GM12878 (cell line): ENCODE measurements around the gene CARHSP1. TPM values are rescaled to one million over a fixed set of nuclear protein-coding genes. Genes with fewer than 3 reads are reported as not detected.

Experiments used
- ATAC-seq: fragments of 200-7000 bp; cut with Tn5 transposase; 3 replicates; pipeline ENCODE4 v1.9.1; 2020; ENCODE audit warnings: mild to moderate bottlenecking, moderate library complexity
- BruUV-seq: library from RNA; stranded (reverse); fragments of 400-500 nt; replicated peaks from 2 replicates; lab custom pipeline; 2021; lab: Mats Ljungman, UMichigan
- CTCF ChIA-PET: fragments of 300-600 bp; sonication (Branson Sonifier 250); formaldehyde crosslinking; extraction: SDS; loops from one replicate; lab custom pipeline; 2021; ENCODE audit warnings: inconsistent platforms; lab: Yijun Ruan, JAX
- POLR2A ChIA-PET: fragments of 350-600 bp; formaldehyde crosslinking; extraction: SDS; loops from one replicate; lab custom pipeline; 2021; ENCODE audit warnings: inconsistent platforms; lab: Charles Lee
- RAD21 ChIA-PET: fragments of 300-600 bp; sonication (Branson Sonifier 250); formaldehyde crosslinking; loops from one replicate; lab custom pipeline; 2023; ENCODE audit warnings: antibody characterized with exemption; ENCODE audit not compliant: unreplicated experiment; lab: Charles Lee
- SMC1A ChIA-PET: fragments of 300-600 bp; sonication (Branson Sonifier 250); formaldehyde crosslinking; loops from one replicate; lab custom pipeline; 2023; ENCODE audit not compliant: unreplicated experiment, uncharacterized antibody; lab: Charles Lee
- DNase-seq: peaks from one replicate; pipeline ENCODE4 v3.0.0-alpha.2; 2011; ENCODE audit warnings: low read depth, low spot score
- FAIRE-seq: peaks from 3 replicates; lab custom pipeline; 2011; peaks lifted over from hg19 to GRCh38; lab: Jason Lieb, UNC
- H2AFZ ChIP-seq: 2 replicates; pipeline ENCODE4 v1.6.0; 2011; ENCODE audit warnings: low read depth, low read length, control low read depth; ENCODE audit not compliant: control insufficient read depth
- H3K27ac ChIP-seq: 2 replicates; pipeline ENCODE4 v1.5.1; 2011; ENCODE audit warnings: control low read depth; ENCODE audit not compliant: control insufficient read depth, insufficient read depth
- H3K27me3 ChIP-seq, 2 experiments: replicated peaks in 1 of 2; 2 replicates each; pipeline versions ENCODE4 v1.6.0 to v1.6.1; 2011; ENCODE audit warnings: low read length in 1 of 2; ENCODE audit not compliant: control insufficient read depth in 2 of 2, insufficient read depth in 2 of 2
- H3K36me3 ChIP-seq, 2 experiments: 2 replicates each; pipeline ENCODE4 v1.5.1; 2011; ENCODE audit warnings: low read length in 1 of 2; ENCODE audit not compliant: control insufficient read depth in 2 of 2, insufficient read depth in 2 of 2
- H3K4me1 ChIP-seq: 2 replicates; pipeline ENCODE4 v1.6.1; 2011; ENCODE audit warnings: mild to moderate bottlenecking, low read length, moderate library complexity, mixed read lengths; ENCODE audit not compliant: control insufficient read depth, insufficient read depth
- H3K4me2 ChIP-seq: 2 replicates; pipeline ENCODE4 v1.6.0; 2011; ENCODE audit warnings: control low read depth; ENCODE audit not compliant: control insufficient read depth, insufficient read depth
- H3K4me3 ChIP-seq: fragments of 200-600 bp; sonication (generic); 2 replicates; pipeline ENCODE4 v1.5.1; 2016
- H3K79me2 ChIP-seq: 2 replicates; pipeline ENCODE4 v1.6.0; 2011; ENCODE audit warnings: low read length; ENCODE audit not compliant: control insufficient read depth, insufficient read depth
- H3K9ac ChIP-seq: 2 replicates; pipeline ENCODE4 v1.8.0; 2011; ENCODE audit warnings: low read length, control low read depth, mixed read lengths; ENCODE audit not compliant: control insufficient read depth, insufficient read depth
- H3K9me3 ChIP-seq: replicated peaks from 3 replicates; pipeline ENCODE4 v1.5.1; 2011; ENCODE audit warnings: mild to moderate bottlenecking, low read length; ENCODE audit not compliant: control insufficient read depth, insufficient read depth
- H4K20me1 ChIP-seq: 2 replicates; pipeline ENCODE4 v1.6.0; 2011; ENCODE audit not compliant: control insufficient read depth, insufficient read depth
- CBFB ChIP-seq: IDR thresholded peaks from 2 replicates; pipeline ENCODE4 v1.6.1; 2016; ENCODE audit warnings: antibody characterized with exemption, low read depth
- CBX5 ChIP-seq: sonication (generic); IDR thresholded peaks from 2 replicates; pipeline ENCODE4 v1.6.1; 2016; ENCODE audit warnings: low read depth, moderate library complexity, mild to moderate bottlenecking, inconsistent platforms
- EZH2 ChIP-seq: IDR thresholded peaks from 2 replicates; pipeline ENCODE4 v1.6.1; 2012; ENCODE audit warnings: low read depth, mild to moderate bottlenecking, control low read depth, inconsistent platforms, low read length, borderline replicate concordance; ENCODE audit not compliant: control insufficient read depth
- IKZF2 ChIP-seq, 2 experiments: fragments of 450-650 bp; IDR thresholded peaks; 2 replicates each; pipeline ENCODE4 v1.6.1; 2017; ENCODE audit warnings: mild to moderate bottlenecking in 2 of 2, moderate library complexity in 2 of 2
- KAT2A ChIP-seq: conservative IDR thresholded peaks from 2 replicates; pipeline ENCODE4 v1.6.1; 2011; ENCODE audit warnings: low read depth, low read length; ENCODE audit not compliant: control insufficient read depth
- MTA2 ChIP-seq: fragments of 450-650 bp; IDR thresholded peaks from 2 replicates; pipeline ENCODE4 v1.6.1; 2016; ENCODE audit warnings: low read depth, mild to moderate bottlenecking, moderate library complexity
- POLR2A ChIP-seq: IDR thresholded peaks from 2 replicates; pipeline ENCODE4 v1.6.1; 2011; ENCODE audit warnings: low read depth, mild to moderate bottlenecking, low read length
- PRDM15 ChIP-seq: fragments of 450-650 bp; formaldehyde crosslinking; IDR thresholded peaks from 2 replicates; pipeline ENCODE4 v1.4.0; 2020; ENCODE audit warnings: mild to moderate bottlenecking, moderate library complexity
- SKIL ChIP-seq: fragments of 450-650 bp; IDR thresholded peaks from 2 replicates; pipeline ENCODE4 v1.6.1; 2017; ENCODE audit warnings: mild to moderate bottlenecking, low read depth, inconsistent platforms; ENCODE audit not compliant: poor library complexity, severe bottlenecking
- TBL1XR1 ChIP-seq: IDR thresholded peaks from 2 replicates; pipeline ENCODE4 v1.6.1; 2012; ENCODE audit warnings: low read depth, low read length, improper control_type of control experiment
- TCF3 ChIP-seq: IDR thresholded peaks from 2 replicates; pipeline ENCODE4 v1.6.1; 2012; ENCODE audit warnings: low read depth, mild to moderate bottlenecking, low read length, borderline replicate concordance; ENCODE audit not compliant: insufficient read depth
- ZNF384 ChIP-seq: IDR thresholded peaks from 2 replicates; pipeline ENCODE4 v1.6.1; 2012; ENCODE audit warnings: low read depth, mild to moderate bottlenecking, low read length, improper control_type of control experiment, borderline replicate concordance
- WGBS: methylation state at CpG from one replicate; pipeline ENCODE4 v1.1.6; 2016; ENCODE audit warnings: low lambda C conversion rate; ENCODE audit not compliant: insufficient replicate concordance, insufficient coverage; ENCODE audit errors: missing lambda C conversion rate; 5-methylcytosine and 5-hydroxymethylcytosine counted together
- in situ Hi-C: fragments of 300-500 bp; cut with MboI; formaldehyde crosslinking; loops from 9 replicates; pipeline ENCODE4 v1.14.3; 2018; ENCODE audit warnings: mixed read lengths
- intact Hi-C: fragments of 100-400 bp; cut with micrococcal nuclease; formaldehyde crosslinking; loops from one replicate; pipeline ENCODE4 v1.14.2; 2022; ENCODE audit not compliant: unreplicated experiment
- polyA plus RNA-seq, 11 experiments: library from polyadenylated mRNA; depleted of rRNA in 4 of 11; unstranded in 6 of 11; stranded (reverse) in 5 of 11; fragments of >200 nt; fragmentation: Nextera tagmentation in 4 of 11; fragmentation: Illumina TruSeq in 1 of 11; extraction: Ambion mirVana in 4 of 11; extraction: Trizol in 1 of 11; gene quantifications; 1 replicate in 1 of 11; 2 replicates in 10 of 11; pipeline versions ENCODE4 v1.2.1 to v1.2.3, GENCODE V29; 2011 to 2016; ENCODE audit warnings: inconsistent platforms in 2 of 11, missing spikeins in 2 of 11, low read depth in 1 of 11
- total RNA-seq, 4 experiments: library from RNA; depleted of rRNA in 3 of 4; stranded (reverse); fragments of >200 nt in 3 of 4; fragmentation: Illumina TruSeq in 1 of 4; extraction: Trizol in 1 of 4; gene quantifications; 2 replicates each; pipeline versions ENCODE4 v1.2.1 to v1.2.3, GENCODE V29; 2013 to 2021

CARHSP1 gene
- total and polyA plus RNA-seq, 10 of the 15 experiments (the other 5 are each of a cell fraction or from before 2014, with no cell fraction given) = 5.5 to 112 (median 67.0) TPM

- in situ Hi-C loops = no loop called here
- CTCF ChIA-PET = interaction anchor here (0.6 to 4.4 kb wide), 4 partner anchors 11 to 105 kb away, joined by 3 to 20 read pairs (median 4); no protein-coding TSS in a partner anchor
Observed at GRCh38 chr16:8904018-8904430, 35.2 kb upstream of the CARHSP1 start.

GRCh38 chr16:8903004-8903403 is 34.2 kb upstream of the CARHSP1 start:
- ChIA-PET SMC1A (interaction anchor here (4.3 kb wide), 1 partner anchor 106 kb away, joined by 28 read pairs; no protein-coding TSS in a partner anchor), CTCF (interaction anchor here (0.7 to 4.4 kb wide), 3 partner anchors 9 to 232 kb away, joined by 3 to 20 read pairs (median 6); no protein-coding TSS in a partner anchor), POLR2A (no interaction called here), RAD21 (no interaction called here)
- no peak for ATAC-seq
- Histone ChIP-seq H3K79me2 (no peaks in the 10 kb centered on the region), H3K4me3 (no peak overlapping the region), H3K27me3 (no peaks in the 10 kb centered on the region), H4K20me1 (no peaks in the 10 kb centered on the region), H3K27ac (no peak overlapping the region), H3K4me2 (no peak overlapping the region), H3K9me3 (no peaks in the 10 kb centered on the region), H2AFZ (no peak overlapping the region), H3K9ac (no peak overlapping the region), H3K4me1 (peaks cover 4% of the 10 kb centered on the region; the same call in 1 of the 2 replicates), H3K36me3 (peaks cover 36 to 73% of the 10 kb centered on the region in 2 experiments)
- WGBS = 97% methylated on average over 9 of the region's 9 CpGs
- intact Hi-C loops = no loop called here
- FAIRE-seq = no peak
- in situ Hi-C loops = no loop called here
- BruUV-seq = no TSS peak
- DNase-seq = no peak
- TF ChIP-seq CBFB = no peak
- no peak for TF ChIP-seq SKIL
- TF ChIP-seq TCF3 = no peak
- no peak for TF ChIP-seq ZNF384
- TF ChIP-seq TBL1XR1 = no peak
- TF ChIP-seq MTA2 = no peak
- no peak for TF ChIP-seq IKZF2 (IDR thresholded peaks at IDR 0.05)
- no peak for TF ChIP-seq CBX5
- TF ChIP-seq KAT2A = no peak
- no peak for TF ChIP-seq PRDM15 (CRISPR knock-in tag)

More at GRCh38 chr16:8904018-8904430, 35.2 kb upstream of the CARHSP1 start:
- over 99% methylated on average over 8 of the region's 8 CpGs for WGBS
- TF ChIP-seq POLR2A (0 out of 2 replicates have a peak, but pooled peaks have one; percentile 34), EZH2 (no peak)
- Histone ChIP-seq H3K4me1 (peaks cover 4% of the 10 kb centered on the region; the same call in 1 of the 2 replicates), H3K27ac (no peak overlapping the region), H3K9ac (no peak overlapping the region), H3K4me2 (no peak overlapping the region), H3K27me3 (no peaks in the 10 kb centered on the region), H3K36me3 (peaks cover 37 to 76% of the 10 kb centered on the region in 2 experiments), H4K20me1 (no peaks in the 10 kb centered on the region), H2AFZ (no peak overlapping the region), H3K79me2 (no peaks in the 10 kb centered on the region), H3K9me3 (no peaks in the 10 kb centered on the region), H3K4me3 (no peak overlapping the region)
- BruUV-seq = no TSS peak
- POLR2A ChIA-PET = no interaction called here
- RAD21 ChIA-PET = interaction anchor here (1.4 kb wide), 1 partner anchor 32 kb away, joined by 5 read pairs; no protein-coding TSS in a partner anchor
- DNase-seq = no peak
- intact Hi-C loops = no loop called here
- FAIRE-seq = no peak
- SMC1A ChIA-PET = no interaction called here
- no peak for ATAC-seq
